ENCODE data around the gene BOC. TPM values are rescaled to one million over a fixed set of nuclear protein-coding genes. Genes with fewer than 3 reads are reported as not detected.

The BOC gene
- total RNA-seq, 1 donor: 16.9 TPM

DNA sequence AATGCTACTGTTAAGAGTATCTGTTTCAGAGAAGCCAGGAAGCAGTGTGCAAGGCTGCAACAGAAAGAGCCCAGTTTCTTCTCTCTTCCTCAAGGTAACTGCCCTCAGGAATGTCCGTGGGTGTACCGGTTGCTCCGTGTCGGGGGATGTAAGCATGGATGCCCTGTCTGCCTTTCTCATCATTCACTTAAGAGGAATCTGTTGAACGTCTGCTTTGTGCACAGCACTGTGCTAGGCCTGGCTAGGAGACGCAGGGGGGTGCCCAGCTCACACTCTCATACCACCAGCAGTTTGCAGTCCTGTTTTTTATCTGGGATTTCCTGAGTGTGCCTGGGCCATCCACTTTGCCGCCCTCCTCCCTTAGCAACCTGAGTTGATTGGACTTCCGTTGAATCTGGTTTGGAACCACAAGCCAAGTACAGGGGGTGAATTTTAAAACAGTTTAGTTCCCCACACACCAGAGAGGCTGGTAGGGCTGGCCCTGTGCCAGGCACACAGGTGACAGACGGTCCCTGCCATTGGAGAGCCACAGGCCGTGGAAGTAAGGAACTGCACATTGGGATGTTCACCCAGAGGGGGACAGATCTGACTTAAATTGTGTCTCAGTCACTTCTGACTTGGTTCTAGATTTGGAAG is 11.2 kb downstream of the BOC start:
- H3K4me3 ChIP-seq (ENCODE audit: low read depth, low read length): no peak overlapping the region
- TF ChIP-seq, protein P1, sequence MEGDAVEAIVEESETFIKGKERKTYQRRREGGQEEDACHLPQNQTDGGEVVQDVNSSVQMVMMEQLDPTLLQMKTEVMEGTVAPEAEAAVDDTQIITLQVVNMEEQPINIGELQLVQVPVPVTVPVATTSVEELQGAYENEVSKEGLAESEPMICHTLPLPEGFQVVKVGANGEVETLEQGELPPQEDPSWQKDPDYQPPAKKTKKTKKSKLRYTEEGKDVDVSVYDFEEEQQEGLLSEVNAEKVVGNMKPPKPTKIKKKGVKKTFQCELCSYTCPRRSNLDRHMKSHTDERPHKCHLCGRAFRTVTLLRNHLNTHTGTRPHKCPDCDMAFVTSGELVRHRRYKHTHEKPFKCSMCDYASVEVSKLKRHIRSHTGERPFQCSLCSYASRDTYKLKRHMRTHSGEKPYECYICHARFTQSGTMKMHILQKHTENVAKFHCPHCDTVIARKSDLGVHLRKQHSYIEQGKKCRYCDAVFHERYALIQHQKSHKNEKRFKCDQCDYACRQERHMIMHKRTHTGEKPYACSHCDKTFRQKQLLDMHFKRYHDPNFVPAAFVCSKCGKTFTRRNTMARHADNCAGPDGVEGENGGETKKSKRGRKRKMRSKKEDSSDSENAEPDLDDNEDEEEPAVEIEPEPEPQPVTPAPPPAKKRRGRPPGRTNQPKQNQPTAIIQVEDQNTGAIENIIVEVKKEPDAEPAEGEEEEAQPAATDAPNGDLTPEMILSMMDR (IDR thresholded peaks at IDR 0.05; ENCODE audit: insufficient read depth, low read length): no peak
- no peak for DNase-seq (ENCODE audit: low read depth)

DNA sequence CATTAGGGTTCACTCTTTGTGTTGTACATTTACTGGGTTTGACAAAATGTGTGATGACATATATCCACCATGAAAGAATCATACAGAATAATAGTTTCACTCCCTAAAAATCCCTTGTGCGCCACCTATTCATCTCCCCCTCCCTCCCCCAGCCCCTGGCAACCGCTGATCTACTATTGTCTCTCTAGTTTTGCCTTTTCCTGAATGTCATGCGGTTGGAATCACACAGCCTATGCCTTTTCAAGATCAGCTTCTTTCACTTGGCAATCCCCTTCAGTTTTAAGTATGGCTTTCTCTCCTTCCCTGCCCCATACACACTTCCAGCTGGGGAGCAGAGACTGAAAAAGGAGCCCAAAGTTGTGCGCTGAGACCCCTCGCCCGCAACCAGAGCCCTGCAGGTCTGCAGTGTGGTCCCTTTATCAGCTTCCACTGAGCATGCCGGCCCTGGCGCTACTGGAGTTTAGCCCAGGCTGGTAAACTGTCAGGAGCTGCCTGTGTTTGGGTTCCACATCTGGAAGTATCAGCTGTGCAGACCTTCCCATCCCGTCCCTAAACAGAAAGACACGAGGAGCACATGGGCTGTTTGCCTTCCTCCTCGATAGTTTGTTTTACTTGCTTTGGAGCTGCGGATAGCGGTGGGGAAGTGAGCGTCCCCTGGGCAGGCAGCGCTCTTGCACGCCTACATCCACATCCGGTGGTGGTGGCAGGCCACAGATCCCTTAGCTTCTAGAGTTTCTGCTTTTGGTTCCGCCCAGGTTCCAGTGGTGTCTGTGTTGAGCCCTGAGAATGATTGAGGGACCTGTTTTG is 12.3 kb downstream of the BOC start:
- H3K4me3 ChIP-seq (ENCODE audit: low read depth, low read length): no peak overlapping the region
- DNase-seq (ENCODE audit: low read depth): no peak
- TF ChIP-seq, protein P1 (IDR thresholded peaks at IDR 0.05; ENCODE audit: insufficient read depth, low read length): no peak

DNA sequence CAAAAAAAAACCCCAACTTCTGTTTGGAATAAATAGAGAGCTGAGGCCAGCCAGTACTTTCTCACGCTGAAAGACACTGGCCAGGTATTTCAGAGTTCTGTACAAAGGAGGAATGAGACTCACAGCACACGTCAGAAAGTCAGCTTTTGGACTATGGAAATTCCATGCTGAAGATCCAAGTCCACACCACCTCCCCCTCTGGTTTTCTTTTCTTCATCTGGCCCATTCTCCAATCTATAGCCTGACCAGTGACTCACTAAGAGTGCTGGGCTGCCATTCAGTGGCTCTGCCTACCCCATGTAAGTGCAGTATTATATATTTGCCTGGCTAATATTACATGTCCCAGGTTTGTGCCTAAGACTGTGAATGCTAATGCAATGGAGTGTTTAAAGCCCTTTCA is 13.9 kb downstream of the BOC start:
- TF ChIP-seq, protein P1 (IDR thresholded peaks at IDR 0.05; ENCODE audit: insufficient read depth, low read length): no peak
- DNase-seq (ENCODE audit: low read depth): no peak
- no peak overlapping the region for H3K4me3 ChIP-seq (ENCODE audit: low read depth, low read length)

DNA sequence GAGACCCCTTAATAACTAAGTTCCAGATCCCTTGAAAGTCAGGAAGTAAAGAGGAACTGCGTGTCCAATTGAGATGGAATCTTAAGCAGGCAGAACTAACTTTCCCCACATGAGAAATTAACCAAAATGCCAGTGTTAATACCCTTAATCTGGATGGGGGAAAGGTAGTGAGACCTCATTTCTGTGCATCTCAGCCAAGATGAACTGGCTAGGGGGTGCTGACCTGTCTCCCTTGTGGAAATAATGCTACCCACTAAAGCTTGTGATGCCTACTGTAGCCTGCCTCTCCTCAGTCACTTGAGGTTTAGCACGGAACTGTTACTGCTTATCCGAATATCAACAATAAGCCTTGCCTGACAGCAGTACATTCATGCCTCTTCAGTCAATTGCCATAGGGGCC is 15.1 kb downstream of the BOC start:
- no peak for DNase-seq (ENCODE audit: low read depth)
- H3K4me3 ChIP-seq (ENCODE audit: low read depth, low read length): no peak overlapping the region
- TF ChIP-seq, protein P1 (IDR thresholded peaks at IDR 0.05; ENCODE audit: insufficient read depth, low read length): no peak

DNA sequence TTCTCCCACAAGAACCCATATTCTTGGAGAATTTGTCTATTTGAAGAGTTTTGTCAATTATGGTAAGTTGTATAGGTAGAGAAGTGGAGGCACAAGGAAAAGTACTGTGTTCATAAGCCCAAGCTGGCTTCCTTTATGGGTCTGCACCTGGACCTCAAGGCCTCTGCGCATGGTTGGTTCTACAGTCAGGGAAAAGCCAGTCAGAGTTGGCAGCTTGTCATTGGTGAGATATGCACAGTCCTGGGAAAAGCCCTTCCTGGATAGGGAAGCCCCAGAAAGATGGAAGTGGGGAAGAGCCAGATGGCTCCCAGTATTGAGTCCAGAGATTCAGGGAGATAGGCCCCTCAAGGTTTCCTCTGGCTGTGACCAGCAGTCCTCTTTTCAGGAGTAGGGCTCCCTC is 15.8 kb downstream of the BOC start:
- TF ChIP-seq, protein P1 (IDR thresholded peaks at IDR 0.05; ENCODE audit: insufficient read depth, low read length): no peak
- H3K4me3 ChIP-seq (ENCODE audit: low read depth, low read length): no peak overlapping the region
- no peak for DNase-seq (ENCODE audit: low read depth)

DNA sequence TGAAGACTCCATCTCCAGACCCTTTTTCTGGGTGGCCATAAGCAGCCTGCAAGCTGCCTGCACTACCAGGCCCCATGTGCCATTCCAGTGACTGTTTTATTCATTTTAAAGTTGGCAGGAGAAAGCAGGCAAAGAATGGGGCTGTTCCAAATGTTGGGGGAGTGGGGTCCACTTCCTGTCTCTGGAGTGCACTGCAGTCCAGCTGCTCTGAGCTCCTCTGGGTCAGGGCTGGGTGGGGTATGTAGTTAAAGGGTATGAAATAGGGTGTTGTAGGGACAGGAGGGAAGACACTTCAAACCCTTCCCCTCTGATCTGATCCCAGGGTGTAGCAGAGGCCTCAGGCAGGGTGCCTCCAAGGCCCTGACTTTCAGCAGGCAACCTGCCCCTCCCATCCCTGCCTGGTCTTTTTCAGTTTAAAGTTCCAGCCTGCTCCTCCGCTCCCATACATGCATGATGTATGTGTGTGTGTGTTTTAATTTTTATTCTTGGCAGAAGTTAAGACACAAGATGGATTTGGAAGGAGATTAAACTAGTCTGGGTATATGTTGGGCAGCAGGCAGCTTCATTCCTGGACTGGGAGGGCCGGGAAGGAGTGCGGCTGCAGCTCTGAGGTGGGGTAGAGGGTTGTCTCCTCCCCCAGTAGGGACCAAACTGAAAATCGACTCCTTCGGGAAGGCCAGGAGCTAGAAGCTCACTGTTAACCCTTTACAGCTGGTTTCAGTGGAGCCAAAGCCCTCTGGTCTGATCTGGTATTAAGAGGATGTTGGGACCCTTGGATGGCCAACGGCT is 17.3 kb downstream of the BOC start:
- TF ChIP-seq, protein P1 (IDR thresholded peaks at IDR 0.05; ENCODE audit: insufficient read depth, low read length): no peak
- no peak for DNase-seq (ENCODE audit: low read depth)
- H3K4me3 ChIP-seq (ENCODE audit: low read depth, low read length): no peak overlapping the region

Measured in fibroblast of the aortic adventitia (primary cell).